GM23248 (cell line): Measurements from ENCODE around the gene DNAH11. TPM values are rescaled to one million over a fixed set of nuclear protein-coding genes. Genes with fewer than 3 reads are reported as not detected.

Source experiments
- DNase-seq: peaks from one replicate; pipeline ENCODE4 v3.0.0-alpha.2; 2015
- H2AFZ ChIP-seq: fragments of 200-600 bp; sonication (generic); 2 replicates; pipeline ENCODE4 v1.6.1; 2016; ENCODE audit warnings: antibody characterized with exemption
- H3F3A ChIP-seq: fragments of 200-600 bp; sonication (generic); 2 replicates; pipeline ENCODE4 v1.6.1; 2016; ENCODE audit warnings: mild to moderate bottlenecking, antibody characterized with exemption, mixed run types; ENCODE audit not compliant: insufficient read depth
- H3K27ac ChIP-seq: fragments of 200-600 bp; sonication (generic); 2 replicates; pipeline ENCODE4 v1.5.1; 2016; ENCODE audit warnings: mild to moderate bottlenecking
- H3K27me3 ChIP-seq: fragments of 200-600 bp; sonication (generic); replicated peaks from 2 replicates; pipeline ENCODE4 v1.6.1; 2016; ENCODE audit warnings: mild to moderate bottlenecking; ENCODE audit not compliant: insufficient read depth
- H3K36me3 ChIP-seq: fragments of 200-600 bp; sonication (generic); 2 replicates; pipeline ENCODE4 v1.6.1; 2016; ENCODE audit warnings: low read depth, mild to moderate bottlenecking
- H3K4me1 ChIP-seq: fragments of 200-600 bp; sonication (generic); 2 replicates; pipeline ENCODE4 v1.6.1; 2016; ENCODE audit warnings: mild to moderate bottlenecking; ENCODE audit not compliant: insufficient read depth
- H3K4me2 ChIP-seq: fragments of 200-600 bp; sonication (generic); one replicate; pipeline ENCODE4 v1.6.1; 2016; ENCODE audit warnings: mild to moderate bottlenecking; ENCODE audit not compliant: unreplicated experiment
- H3K4me3 ChIP-seq: fragments of 200-600 bp; sonication (generic); 2 replicates; pipeline ENCODE4 v1.5.1; 2016; ENCODE audit warnings: mild to moderate bottlenecking
- H3K79me2 ChIP-seq: fragments of 200-600 bp; sonication (generic); 2 replicates; pipeline ENCODE4 v1.6.1; 2016; ENCODE audit warnings: mild to moderate bottlenecking; ENCODE audit not compliant: insufficient read depth
- H3K9ac ChIP-seq: fragments of 200-600 bp; sonication (generic); 2 replicates; pipeline ENCODE4 v1.6.1; 2016; ENCODE audit warnings: mild to moderate bottlenecking
- H3K9me2 ChIP-seq: fragments of 200-600 bp; sonication (generic); 2 replicates; pipeline ENCODE4 v1.6.1; 2016; ENCODE audit warnings: mixed run types, mild to moderate bottlenecking, moderate library complexity; ENCODE audit not compliant: insufficient read depth
- H3K9me3 ChIP-seq: fragments of 200-600 bp; sonication (generic); one replicate; pipeline ENCODE4 v1.6.1; 2017; ENCODE audit warnings: low read depth
- H4K20me1 ChIP-seq: fragments of 200-600 bp; sonication (generic); 2 replicates; pipeline ENCODE4 v1.6.0; 2016; ENCODE audit not compliant: insufficient read depth
- EZH2 ChIP-seq: fragments of 200-600 bp; sonication (generic); IDR thresholded peaks from 2 replicates; pipeline ENCODE4 v1.6.1; 2018; ENCODE audit warnings: antibody characterized with exemption, mild to moderate bottlenecking; ENCODE audit not compliant: insufficient read depth, poor library complexity, severe bottlenecking
- EZH2phosphoT487 ChIP-seq: fragments of 200-600 bp; sonication (generic); IDR thresholded peaks from 2 replicates; pipeline ENCODE4 v1.6.1; 2018; ENCODE audit warnings: antibody characterized with exemption, moderate library complexity, mild to moderate bottlenecking, low read depth; ENCODE audit not compliant: insufficient read depth
- WGBS, 2 experiments: methylation state at CpG; one replicate each; pipeline ENCODE4 v1.1.6; 2015 to 2017; ENCODE audit warnings: low lambda C conversion rate in 2 of 2, low coverage in 1 of 2; ENCODE audit errors: missing lambda C conversion rate in 2 of 2; 5-methylcytosine and 5-hydroxymethylcytosine counted together
- in situ Hi-C: fragments of 300-500 bp; cut with MboI; formaldehyde crosslinking; loops from 2 replicates; pipeline ENCODE4 v1.15.0; 2020
- polyA plus RNA-seq: library from polyadenylated mRNA; unstranded; fragments of >200 nt; fragmentation: Nextera tagmentation; extraction: Ambion mirVana; gene quantifications from 2 replicates; pipeline ENCODE4 v1.2.1, GENCODE V29; 2016
- total RNA-seq: library from RNA; depleted of rRNA; stranded (reverse); fragments of >200 nt; shearing (Covaris generic); gene quantifications from 2 replicates; pipeline ENCODE4 v1.2.3, GENCODE V29; 2014

The DNAH11 gene
- total and polyA plus RNA-seq, 2 experiments from 2014 or later: 0.91 to 3.1 TPM

- in situ Hi-C loops: no loop called here
- Histone ChIP-seq H3K4me1 (no peaks in the 10 kb centered on the region), H3F3A (no peaks in the 10 kb centered on the region), H3K4me2 (no peak overlapping the region), H3K79me2 (no peaks in the 10 kb centered on the region), H3K27ac (no peak overlapping the region), H3K9me2 (no peaks in the 10 kb centered on the region), H3K27me3 (no peaks in the 10 kb centered on the region; the same call in 1 of the 2 replicates), H4K20me1 (no peaks in the 10 kb centered on the region), H3K4me3 (no peak overlapping the region), H3K36me3 (no peaks in the 10 kb centered on the region), H3K9me3 (no peaks in the 10 kb centered on the region), H2AFZ (no peak overlapping the region), H3K9ac (no peak overlapping the region)
- 2 to 4% methylated on average over 1 of the region's 1 CpG for WGBS, 2 experiments
- TF ChIP-seq EZH2phosphoT487 (no peak), EZH2 (no peak)
- no peak for DNase-seq
These were observed 204.1 kb downstream of the DNAH11 start for GRCh38 chr7:21746949-21747348.

GRCh38 chr7:21747806-21748205, 205.0 kb downstream of the DNAH11 start:
- Histone ChIP-seq H3K4me1 (no peaks in the 10 kb centered on the region), H3K4me2 (no peak overlapping the region), H3K27me3 (no peaks in the 10 kb centered on the region; the same call in 1 of the 2 replicates), H3K27ac (no peak overlapping the region), H3F3A (no peaks in the 10 kb centered on the region), H3K36me3 (no peaks in the 10 kb centered on the region), H3K9me2 (no peaks in the 10 kb centered on the region), H3K9ac (no peak overlapping the region), H3K9me3 (no peaks in the 10 kb centered on the region), H4K20me1 (no peaks in the 10 kb centered on the region), H2AFZ (no peak overlapping the region), H3K79me2 (no peaks in the 10 kb centered on the region), H3K4me3 (no peak overlapping the region)
- no peak for TF ChIP-seq EZH2
- no peak for TF ChIP-seq EZH2phosphoT487
- WGBS, 2 experiments: 26 to 28% methylated on average over 2 of the region's 2 CpGs
- no peak for DNase-seq
- in situ Hi-C loops: no loop called here

DNA sequence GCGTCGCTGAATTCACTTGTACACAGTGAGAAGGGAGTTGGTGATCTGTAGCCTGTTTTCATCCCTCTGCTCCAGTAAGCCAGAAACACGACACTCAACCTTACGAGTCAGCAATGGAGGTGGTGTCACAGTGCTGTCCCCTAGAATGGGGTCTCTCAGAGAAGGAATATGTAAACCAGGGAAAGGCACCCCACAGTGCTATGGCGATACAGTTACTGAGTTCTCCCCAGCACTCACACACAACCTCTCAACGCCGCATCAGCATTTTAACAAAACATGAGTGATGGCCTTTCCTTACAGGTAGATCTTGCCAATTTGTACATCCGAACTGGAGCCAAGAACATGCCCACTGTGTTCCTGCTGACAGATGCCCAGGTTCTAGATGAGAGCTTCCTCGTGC, 206.5 kb downstream of the DNAH11 start:
- TF ChIP-seq EZH2 (no peak), EZH2phosphoT487 (no peak)
- Histone ChIP-seq H3K9me3 (no peaks in the 10 kb centered on the region), H3K4me1 (no peaks in the 10 kb centered on the region), H3K79me2 (no peaks in the 10 kb centered on the region), H2AFZ (no peak overlapping the region), H3K27ac (no peak overlapping the region), H3F3A (no peaks in the 10 kb centered on the region), H3K4me3 (no peak overlapping the region), H3K9ac (no peak overlapping the region), H3K9me2 (no peaks in the 10 kb centered on the region), H4K20me1 (no peaks in the 10 kb centered on the region), H3K27me3 (no peaks in the 10 kb centered on the region), H3K4me2 (no peak overlapping the region), H3K36me3 (no peaks in the 10 kb centered on the region)
- in situ Hi-C loops: no loop called here
- WGBS, 2 experiments: 51 to 52% methylated on average over 9 of the region's 9 CpGs
- no peak for DNase-seq

DNA sequence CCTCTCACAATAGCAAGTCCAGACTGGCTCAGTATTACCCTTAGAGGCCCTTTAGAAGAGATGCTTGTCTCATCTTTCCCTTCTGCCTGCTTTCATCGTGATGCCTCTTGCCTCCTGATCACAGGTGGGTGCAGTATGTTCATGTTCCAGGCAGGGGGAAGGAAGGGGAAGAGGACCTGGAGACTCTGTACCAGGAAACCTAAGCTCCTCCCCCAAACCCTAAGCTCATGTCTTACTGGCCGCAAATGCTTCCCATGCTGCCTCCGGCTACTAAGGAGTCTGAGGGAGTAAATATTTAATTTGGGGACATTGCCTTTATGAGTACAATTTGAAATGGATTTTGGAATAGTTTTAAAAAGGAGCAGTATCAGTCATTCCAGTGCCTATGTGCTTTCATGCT, 210.2 kb downstream of the DNAH11 start:
- no peak overlapping the region for H3K4me3 ChIP-seq
- in situ Hi-C loops: no loop called here
- H3F3A ChIP-seq: no peaks in the 10 kb centered on the region
- no peaks in the 10 kb centered on the region for H3K36me3 ChIP-seq
- no peak overlapping the region for H3K9ac ChIP-seq
- H3K27ac ChIP-seq: no peak overlapping the region
- TF ChIP-seq EZH2phosphoT487 (no peak), EZH2 (no peak)
- DNase-seq: no peak
- no peaks in the 10 kb centered on the region for H3K9me2 ChIP-seq
- no peak overlapping the region for H3K4me2 ChIP-seq
- WGBS, 2 experiments: 44 to 47% methylated on average over 3 of the region's 3 CpGs
- no peaks in the 10 kb centered on the region for H4K20me1 ChIP-seq
- H3K4me1 ChIP-seq: no peaks in the 10 kb centered on the region
- no peaks in the 10 kb centered on the region for H3K9me3 ChIP-seq
- H2AFZ ChIP-seq: no peak overlapping the region
- no peaks in the 10 kb centered on the region for H3K27me3 ChIP-seq
- no peaks in the 10 kb centered on the region for H3K79me2 ChIP-seq

GRCh38 chr7:21754963-21755362, 212.1 kb downstream of the DNAH11 start:
- H3K9me2 ChIP-seq: no peaks in the 10 kb centered on the region
- no peaks in the 10 kb centered on the region for H3F3A ChIP-seq
- H3K36me3 ChIP-seq: no peaks in the 10 kb centered on the region
- H3K27me3 ChIP-seq: no peaks in the 10 kb centered on the region
- H3K4me2 ChIP-seq: no peak overlapping the region
- no peak overlapping the region for H3K27ac ChIP-seq
- H3K79me2 ChIP-seq: no peaks in the 10 kb centered on the region
- H3K9ac ChIP-seq: no peak overlapping the region
- no peaks in the 10 kb centered on the region for H4K20me1 ChIP-seq
- WGBS, 2 experiments: 17 to 21% methylated on average over 3 of the region's 3 CpGs
- H3K4me3 ChIP-seq: no peak overlapping the region
- no peak for TF ChIP-seq EZH2
- no peaks in the 10 kb centered on the region for H3K9me3 ChIP-seq
- H3K4me1 ChIP-seq: no peaks in the 10 kb centered on the region
- no peak overlapping the region for H2AFZ ChIP-seq
- DNase-seq: no peak
- in situ Hi-C loops: no loop called here
